ENCODE measurements around the gene NT5C3A. TPM values are rescaled to one million over a fixed set of nuclear protein-coding genes. Genes with fewer than 3 reads are reported as not detected.

The NT5C3A gene
- total and polyA plus RNA-seq, 2 of the 13 experiments (the other 11 are each of a cell fraction or from before 2014, with no cell fraction given) = 16.9 to 34.0 TPM

- no peak for TF ChIP-seq CREB1 (IDR thresholded peaks at IDR 0.05)
- no peak; the same call in 1 of the 2 replicates for TF ChIP-seq CREB1 (CRISPR knock-in tag; IDR thresholded peaks at IDR 0.05)
- TF ChIP-seq CSRNP1 (CRISPR knock-in tag; IDR thresholded peaks at IDR 0.05) = no peak
- no peak for TF ChIP-seq KLF12 (CRISPR knock-in tag; IDR thresholded peaks at IDR 0.05; ENCODE audit: borderline replicate concordance)
- TF ChIP-seq ZNF883 (CRISPR knock-in tag; IDR thresholded peaks at IDR 0.05; ENCODE audit: not compliant biosample characterization) = no peak
- TF ChIP-seq ZNF143 (CRISPR knock-in tag; IDR thresholded peaks at IDR 0.05) = no peak
- TF ChIP-seq, protein P1, sequence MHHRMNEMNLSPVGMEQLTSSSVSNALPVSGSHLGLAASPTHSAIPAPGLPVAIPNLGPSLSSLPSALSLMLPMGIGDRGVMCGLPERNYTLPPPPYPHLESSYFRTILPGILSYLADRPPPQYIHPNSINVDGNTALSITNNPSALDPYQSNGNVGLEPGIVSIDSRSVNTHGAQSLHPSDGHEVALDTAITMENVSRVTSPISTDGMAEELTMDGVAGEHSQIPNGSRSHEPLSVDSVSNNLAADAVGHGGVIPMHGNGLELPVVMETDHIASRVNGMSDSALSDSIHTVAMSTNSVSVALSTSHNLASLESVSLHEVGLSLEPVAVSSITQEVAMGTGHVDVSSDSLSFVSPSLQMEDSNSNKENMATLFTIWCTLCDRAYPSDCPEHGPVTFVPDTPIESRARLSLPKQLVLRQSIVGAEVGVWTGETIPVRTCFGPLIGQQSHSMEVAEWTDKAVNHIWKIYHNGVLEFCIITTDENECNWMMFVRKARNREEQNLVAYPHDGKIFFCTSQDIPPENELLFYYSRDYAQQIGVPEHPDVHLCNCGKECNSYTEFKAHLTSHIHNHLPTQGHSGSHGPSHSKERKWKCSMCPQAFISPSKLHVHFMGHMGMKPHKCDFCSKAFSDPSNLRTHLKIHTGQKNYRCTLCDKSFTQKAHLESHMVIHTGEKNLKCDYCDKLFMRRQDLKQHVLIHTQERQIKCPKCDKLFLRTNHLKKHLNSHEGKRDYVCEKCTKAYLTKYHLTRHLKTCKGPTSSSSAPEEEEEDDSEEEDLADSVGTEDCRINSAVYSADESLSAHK (CRISPR knock-in tag; IDR thresholded peaks at IDR 0.05; ENCODE audit: borderline replicate concordance) = no peak
- no peak for TF ChIP-seq ZFY (CRISPR knock-in tag; IDR thresholded peaks at IDR 0.05)
- TF ChIP-seq FOXJ3 (CRISPR knock-in tag; IDR thresholded peaks at IDR 0.05; ENCODE audit: borderline replicate concordance) = peak; percentile 58; the same call in 1 of the 2 replicates
- TF ChIP-seq NFE2L2 (IDR thresholded peaks at IDR 0.05; ENCODE audit: low read length) = no peak
- no peak for TF ChIP-seq ZNF790 (CRISPR knock-in tag; IDR thresholded peaks at IDR 0.05; ENCODE audit: borderline replicate concordance)
- peak; percentile 45 for TF ChIP-seq CTCF (CRISPR knock-in tag; IDR thresholded peaks at IDR 0.05)
- TF ChIP-seq ZNF75D (CRISPR knock-in tag; IDR thresholded peaks at IDR 0.05; ENCODE audit: borderline replicate concordance) = no peak
- TF ChIP-seq FOXC1 (CRISPR knock-in tag; IDR thresholded peaks at IDR 0.05; ENCODE audit: borderline replicate concordance) = no peak
- TF ChIP-seq ZNF781 (CRISPR knock-in tag; IDR thresholded peaks at IDR 0.05; ENCODE audit: borderline replicate concordance, not compliant biosample characterization) = no peak
- TF ChIP-seq ZSCAN12 (CRISPR knock-in tag; IDR thresholded peaks at IDR 0.05) = no peak
- TF ChIP-seq ZNF350 (CRISPR knock-in tag; IDR thresholded peaks at IDR 0.05; ENCODE audit: borderline replicate concordance, low read depth) = no peak
- no peak for TF ChIP-seq SKIL (CRISPR knock-in tag; IDR thresholded peaks at IDR 0.05; ENCODE audit: borderline replicate concordance)
- TF ChIP-seq ZFAT (CRISPR knock-in tag; conservative IDR thresholded peaks at IDR 0.05) = no peak
- no peak for TF ChIP-seq ZNF292 (CRISPR knock-in tag; IDR thresholded peaks at IDR 0.05; ENCODE audit: borderline replicate concordance, low read depth)
- TF ChIP-seq YEATS2 (CRISPR knock-in tag; IDR thresholded peaks at IDR 0.05; ENCODE audit: borderline replicate concordance) = peak; percentile 23; the same call in 1 of the 2 replicates
- no peak for TF ChIP-seq SALL2 (CRISPR knock-in tag; IDR thresholded peaks at IDR 0.05)
- no peak for TF ChIP-seq ZNF12 (CRISPR knock-in tag; IDR thresholded peaks at IDR 0.05)
- TF ChIP-seq ZNF230 (CRISPR knock-in tag; IDR thresholded peaks at IDR 0.05) = no peak
Observed at GRCh38 chr7:33044401-33044718, 18.2 kb downstream of the NT5C3A start (continued).

All from HepG2 (cell line).